MG63 (cell line): ENCODE measurements around the gene RAB13. TPM values are rescaled to one million over a fixed set of nuclear protein-coding genes. Genes with fewer than 3 reads are reported as not detected.

Experiments used
- DNase-seq: peaks from one replicate; pipeline ENCODE4 v3.0.0-alpha.2; 2020
- H3K27me3 ChIP-seq: fragments of 250-450 bp; sonication (Bioruptor Pico); 2 replicates; pipeline ENCODE4 v1.5.1; 2020; ENCODE audit warnings: mild to moderate bottlenecking, moderate library complexity
- H3K36me3 ChIP-seq: fragments of 250-450 bp; sonication (Bioruptor Pico); 2 replicates; pipeline ENCODE4 v1.5.1; 2020; ENCODE audit warnings: mild to moderate bottlenecking, moderate library complexity
- H3K4me3 ChIP-seq: fragments of 250-450 bp; sonication (Bioruptor Pico); 2 replicates; pipeline ENCODE4 v1.5.1; 2020; ENCODE audit warnings: mild to moderate bottlenecking, moderate library complexity
- H3K9me3 ChIP-seq: fragments of 250-450 bp; sonication (Bioruptor Pico); 2 replicates; pipeline ENCODE4 v1.5.1; 2020; ENCODE audit warnings: mild to moderate bottlenecking, moderate library complexity
- total RNA-seq: library from RNA; depleted of rRNA; stranded (reverse); fragments of >200 nt; shearing (Covaris generic); gene quantifications from 2 replicates; pipeline ENCODE4 v1.2.3, GENCODE V29; 2014; ENCODE audit warnings: low replicate concordance; rRNA removed

The RAB13 gene
- total RNA-seq, 1 experiment from 2014 or later, result 11.3 TPM

DNA sequence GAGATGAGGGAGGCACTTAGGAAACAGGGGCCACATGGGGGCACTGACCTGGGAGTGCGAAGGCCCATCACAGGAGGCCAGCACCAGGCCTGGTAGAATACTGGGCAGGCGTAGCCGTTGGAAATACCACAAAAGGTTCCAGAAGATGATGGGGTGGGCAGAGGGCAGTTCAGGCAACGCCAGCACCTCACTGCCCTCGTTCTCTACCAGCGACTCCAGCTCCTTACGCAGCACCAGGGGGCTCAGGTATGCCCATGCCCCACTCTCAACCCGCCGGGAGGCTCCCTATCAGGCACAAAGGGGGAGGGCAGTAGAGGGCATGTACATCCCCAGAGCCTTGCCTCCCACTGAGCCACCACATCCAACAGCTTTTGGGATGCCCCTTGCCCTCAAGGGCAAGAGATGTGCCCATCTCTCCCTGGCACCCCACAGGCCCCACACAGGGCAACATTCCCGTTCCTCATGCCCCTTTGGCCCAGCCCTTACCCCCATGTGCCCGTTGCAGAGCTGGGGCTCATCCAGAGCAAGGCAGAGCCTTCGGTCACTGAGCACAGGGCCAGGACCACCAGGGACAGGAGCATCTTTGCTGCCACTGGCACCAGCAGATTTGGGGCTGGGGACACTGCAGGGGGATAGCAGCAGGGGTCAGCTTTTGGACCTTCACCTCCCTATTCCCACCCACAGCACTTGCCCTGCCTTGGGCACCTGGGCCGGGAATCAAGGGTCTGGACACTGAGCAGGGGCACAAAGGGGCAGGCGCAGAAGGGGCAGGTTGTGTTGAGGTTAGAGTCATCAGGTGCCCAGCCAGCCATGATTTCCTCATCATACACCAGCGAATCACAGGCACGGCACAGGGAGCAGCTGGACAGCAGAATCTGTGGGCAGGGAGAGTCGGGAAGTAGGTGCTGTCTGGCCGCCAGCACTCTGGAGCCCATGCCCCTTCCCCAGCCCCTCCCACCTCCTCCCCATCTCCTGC lies 53.7 kb downstream of the RAB13 start:
- Histone ChIP-seq H3K4me3 (no peak overlapping the region), H3K9me3 (no peaks in the 10 kb centered on the region), H3K27me3 (no peaks in the 10 kb centered on the region), H3K36me3 (peaks cover 45% of the 10 kb centered on the region)
- no peak for DNase-seq

Other genes with a start within 250 kb of the RAB13 start
- gene SLC27A3, start 210.9 kb downstream of the RAB13 start, total RNA-seq, result 1.3 and 3.3 TPM in 2 replicates
- gene GATAD2B, start 63.4 kb downstream of the RAB13 start, total RNA-seq, result 5.9 and 7.4 TPM in 2 replicates
- 7.7 and 9.3 TPM in 2 replicates for gene DENND4B, start 39.6 kb downstream of the RAB13 start, total RNA-seq
- 0.96 and 3.6 TPM in 2 replicates for gene CRTC2, start 27.7 kb downstream of the RAB13 start, total RNA-seq
- 154 and 223 TPM in 2 replicates for gene SLC39A1, start 22.8 kb downstream of the RAB13 start, total RNA-seq
- 12.8 and 35.3 TPM in 2 replicates for gene CREB3L4, start 18.4 kb downstream of the RAB13 start, total RNA-seq
- 250 and 354 TPM in 2 replicates for gene JTB, start 8.7 kb downstream of the RAB13 start, total RNA-seq
- gene RPS27, start 4.4 kb upstream of the RAB13 start, total RNA-seq, result 1,401 and 2,666 TPM in 2 replicates
- gene NUP210L, start 168.7 kb upstream of the RAB13 start, total RNA-seq, result not detected in 2 replicates
- gene TPM3, start 205.8 kb upstream of the RAB13 start, total RNA-seq, result 991 and 1,067 TPM in 2 replicates
- gene CFAP141, start 220.0 kb upstream of the RAB13 start, total RNA-seq, result not detected in 2 replicates
- gene UBAP2L, start 234.6 kb upstream of the RAB13 start, total RNA-seq, result 208 and 217 TPM in 2 replicates